Hindlimb muscle (tissue), 1 donor: ENCODE data around the gene CAMTA1. TPM values are rescaled to one million over a fixed set of nuclear protein-coding genes. Genes with fewer than 3 reads are reported as not detected.
A peak's percentile ranks its signal among the peaks of the same experiment; 100 is the strongest.

Source experiments
- DNase-seq: peaks from one replicate; pipeline ENCODE4 v3.0.0-alpha.2; 2013
- polyA plus RNA-seq: library from polyadenylated mRNA; unstranded; fragments of 120-200 nt; gene quantifications from one replicate; pipeline ENCODE4 v1.2.1, GENCODE V29; 2013; ENCODE audit not compliant: insufficient read length

Gene CAMTA1
- polyA plus RNA-seq, 1 donor = 39.5 TPM

- no peak for DNase-seq
These were observed 197.2 kb downstream of the CAMTA1 start for GRCh38 chr1:6982443-6982842.

DNA sequence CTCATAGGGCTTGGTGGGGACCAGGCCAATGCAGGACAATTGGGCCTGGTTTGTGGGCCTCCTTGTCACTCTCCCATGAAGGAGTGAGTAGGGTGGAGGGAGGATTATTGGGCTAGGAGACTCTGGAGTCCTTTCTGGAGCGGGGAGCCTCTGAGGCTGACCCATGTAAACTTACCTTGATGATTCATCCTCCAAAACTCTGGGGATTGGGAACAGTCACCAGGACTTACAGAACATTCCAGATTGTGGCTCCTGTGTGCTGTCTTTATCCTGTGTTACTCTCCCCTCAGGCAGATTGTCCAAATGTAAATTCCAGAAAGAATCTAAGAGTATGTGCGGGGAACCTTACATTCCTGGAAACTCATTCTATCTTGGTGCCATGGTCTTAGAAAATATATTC is 197.6 kb downstream of the CAMTA1 start:
- no peak for DNase-seq

- DNase-seq = no peak
These were observed 199.3 kb downstream of the CAMTA1 start for GRCh38 chr1:6984536-6984935.

GRCh38 chr1:6984986-6985385 is 199.7 kb downstream of the CAMTA1 start:
- peak; percentile 75 for DNase-seq

GRCh38 chr1:6985549-6986276 is 200.5 kb downstream of the CAMTA1 start:
- no peak for DNase-seq

- no peak for DNase-seq
These were observed 201.0 kb downstream of the CAMTA1 start for GRCh38 chr1:6986281-6986680.

GRCh38 chr1:6987940-6988339 is 202.7 kb downstream of the CAMTA1 start:
- DNase-seq = no peak

- DNase-seq = no peak
These were observed 203.5 kb downstream of the CAMTA1 start for GRCh38 chr1:6988796-6989195.

DNA sequence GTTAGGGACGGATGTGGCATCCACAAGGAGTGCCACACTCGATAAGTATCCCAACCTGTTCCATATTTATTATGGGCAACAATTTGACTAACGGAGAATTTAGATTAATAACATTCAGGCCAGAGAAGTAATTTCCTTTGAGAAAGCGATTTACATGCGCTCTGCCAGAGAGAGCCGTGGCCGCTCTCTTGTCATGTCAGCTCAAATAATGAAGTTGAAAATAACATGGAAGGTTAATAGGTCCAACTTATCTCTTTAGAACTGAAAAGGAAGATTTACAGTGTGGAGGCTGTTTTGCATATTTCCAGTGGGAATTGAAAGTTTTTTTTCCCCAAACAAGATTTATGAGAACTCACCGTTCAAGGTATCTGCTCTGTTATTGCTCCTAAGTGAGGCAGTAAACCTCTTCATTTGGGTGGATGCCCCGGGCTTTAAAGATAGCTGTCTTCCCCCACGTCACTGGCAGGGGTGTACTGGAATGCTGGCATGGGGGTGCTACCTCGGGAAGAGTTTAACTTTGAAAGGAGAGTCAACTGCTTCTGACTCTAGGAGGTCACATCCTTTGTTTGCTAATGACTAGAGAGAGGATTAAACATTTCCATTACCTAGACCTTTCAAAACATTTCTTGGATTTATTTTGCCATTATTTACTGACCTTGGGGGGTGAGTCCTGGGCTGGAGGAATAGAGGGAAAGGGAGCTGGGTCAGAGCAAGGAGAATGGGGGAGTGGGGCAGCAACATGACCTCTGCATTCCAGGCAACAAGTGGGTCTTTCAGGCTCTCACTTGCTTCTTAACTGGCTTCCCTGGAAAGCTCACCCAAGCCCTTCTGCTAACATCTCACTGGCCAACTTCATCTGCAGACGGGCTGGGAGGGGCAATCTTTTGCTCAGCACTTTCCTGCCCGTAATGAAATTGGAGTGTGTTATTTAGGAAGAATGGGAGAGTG is 204.2 kb downstream of the CAMTA1 start:
- no peak for DNase-seq

DNA sequence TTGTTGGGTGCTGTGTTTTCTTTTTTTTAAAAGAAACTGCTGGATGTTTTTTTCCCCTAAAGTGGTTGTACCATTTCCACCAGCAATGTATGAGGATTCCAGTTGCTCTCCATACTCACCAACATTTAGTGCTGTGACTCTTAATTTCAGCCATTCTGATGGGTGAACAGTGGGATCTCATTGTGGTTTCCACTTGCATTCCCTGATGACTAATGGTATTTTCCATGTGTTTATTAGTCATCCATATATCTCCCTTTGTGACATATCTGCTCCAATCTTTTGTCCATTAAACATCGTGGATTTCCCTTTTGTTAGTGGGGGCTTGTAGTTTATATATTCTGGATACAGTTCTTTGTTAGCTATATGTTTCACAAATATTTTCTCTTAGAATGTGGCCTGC is 206.0 kb downstream of the CAMTA1 start:
- DNase-seq = no peak

DNA sequence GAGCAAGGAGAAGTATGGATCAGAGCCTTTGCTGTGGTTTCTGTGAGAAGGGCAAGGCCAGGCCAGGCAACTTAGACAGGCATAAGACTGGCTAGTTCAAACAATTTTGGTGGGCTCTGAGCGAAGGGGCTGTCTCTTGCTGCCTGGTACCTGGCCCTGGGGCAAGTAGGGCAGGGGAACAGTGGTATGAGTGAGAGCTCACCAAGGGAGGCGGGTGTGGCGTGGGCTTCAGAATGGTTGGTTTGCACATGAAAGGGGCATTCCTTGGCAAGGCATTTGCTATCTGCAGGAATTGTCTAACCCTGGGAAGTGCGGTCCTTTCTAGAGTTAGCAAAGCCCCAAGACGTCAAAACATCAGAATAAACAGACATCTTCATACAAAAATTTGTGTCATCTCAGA is 210.5 kb downstream of the CAMTA1 start:
- DNase-seq = no peak

- no peak for DNase-seq
These were observed 211.1 kb downstream of the CAMTA1 start for GRCh38 chr1:6996371-6996770.

DNA sequence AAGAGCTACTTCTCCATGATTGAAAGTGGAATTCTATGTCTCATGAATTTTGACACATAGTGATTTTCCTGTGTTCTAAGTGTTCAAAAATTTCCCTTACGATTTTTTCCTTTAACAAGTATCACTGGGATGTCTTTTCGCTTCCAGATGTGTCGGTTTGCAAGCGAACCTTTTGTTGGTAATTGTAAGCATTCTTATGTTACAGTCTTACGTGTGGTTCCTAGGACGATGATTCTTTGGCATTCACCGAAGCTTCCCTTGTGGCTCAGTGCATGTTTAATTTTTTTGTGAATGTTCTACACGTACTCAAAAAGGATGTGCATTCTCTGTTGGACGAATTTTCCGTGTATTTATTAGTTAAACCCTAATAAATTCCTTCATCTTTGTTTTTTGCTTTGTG is 211.6 kb downstream of the CAMTA1 start:
- DNase-seq = no peak

GRCh38 chr1:6998267-6998666 is 213.0 kb downstream of the CAMTA1 start:
- DNase-seq = no peak

- no peak for DNase-seq
These were observed 214.6 kb downstream of the CAMTA1 start for GRCh38 chr1:6999826-7000225.

- no peak for DNase-seq
These were observed 215.5 kb downstream of the CAMTA1 start for GRCh38 chr1:7000720-7001119.

- no peak for DNase-seq
These were observed 217.5 kb downstream of the CAMTA1 start for GRCh38 chr1:7002728-7003127.

DNA sequence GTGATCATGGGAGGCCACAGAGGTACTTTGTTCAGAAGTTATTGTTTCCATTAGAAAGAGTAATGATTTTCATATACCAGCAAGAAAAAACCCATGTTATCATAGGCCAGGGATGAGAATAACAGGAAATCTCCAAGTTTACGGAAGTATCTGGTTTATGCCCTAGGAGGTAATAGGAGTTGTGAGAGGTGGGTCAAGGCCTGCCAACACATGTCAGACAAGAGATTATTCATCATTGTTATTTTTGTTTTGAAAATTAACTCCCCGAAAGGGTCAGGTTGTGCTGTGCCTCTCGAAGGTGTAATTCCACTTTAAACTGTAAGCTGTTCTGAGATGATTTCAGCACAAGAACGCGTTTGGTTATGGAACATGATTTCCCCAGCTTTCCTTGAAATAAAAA is 218.4 kb downstream of the CAMTA1 start:
- no peak for DNase-seq

DNA sequence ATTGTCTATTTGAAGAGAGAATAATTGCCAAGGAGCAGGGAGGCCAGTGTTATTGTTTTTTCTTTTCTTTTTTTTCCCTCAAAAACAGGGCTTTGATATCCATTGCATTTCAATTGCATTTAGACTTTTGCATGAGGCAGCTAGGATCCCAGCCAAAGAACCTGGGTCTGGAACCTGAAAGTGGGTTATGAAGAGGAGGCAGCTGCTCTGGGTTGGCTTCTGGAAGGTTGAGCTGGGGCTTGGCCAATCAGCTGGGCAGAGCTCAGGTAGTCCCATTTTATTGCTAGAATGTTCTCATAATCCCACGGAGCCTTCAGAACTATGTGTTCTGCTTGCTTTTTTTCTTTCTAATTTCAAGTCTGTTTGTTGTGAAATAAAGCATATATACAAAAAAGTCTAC is 218.9 kb downstream of the CAMTA1 start:
- no peak for DNase-seq

DNA sequence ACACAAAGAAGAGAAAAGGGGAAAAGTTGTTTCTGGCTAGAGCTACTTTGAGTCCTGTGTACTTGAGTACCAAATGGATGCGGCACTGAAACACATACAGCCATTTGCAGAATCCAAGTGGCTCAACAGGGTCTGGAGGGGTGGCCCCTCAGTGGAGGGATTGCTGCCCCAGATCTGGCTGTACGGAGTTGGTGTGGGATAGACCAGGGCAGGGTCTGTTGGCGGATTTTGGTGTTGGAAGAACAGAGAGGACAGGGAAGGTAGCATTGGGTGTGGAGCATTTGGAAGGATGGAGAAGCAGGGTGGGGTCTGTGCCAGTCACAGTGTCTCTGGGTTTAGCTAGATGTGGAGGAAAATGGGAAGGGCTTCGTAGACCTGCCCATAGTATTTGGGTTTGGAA is 220.5 kb downstream of the CAMTA1 start:
- no peak for DNase-seq

GRCh38 chr1:7006996-7007871 is 222.0 kb downstream of the CAMTA1 start:
- DNase-seq = no peak

GRCh38 chr1:7007902-7008301 is 222.6 kb downstream of the CAMTA1 start:
- DNase-seq = no peak

DNA sequence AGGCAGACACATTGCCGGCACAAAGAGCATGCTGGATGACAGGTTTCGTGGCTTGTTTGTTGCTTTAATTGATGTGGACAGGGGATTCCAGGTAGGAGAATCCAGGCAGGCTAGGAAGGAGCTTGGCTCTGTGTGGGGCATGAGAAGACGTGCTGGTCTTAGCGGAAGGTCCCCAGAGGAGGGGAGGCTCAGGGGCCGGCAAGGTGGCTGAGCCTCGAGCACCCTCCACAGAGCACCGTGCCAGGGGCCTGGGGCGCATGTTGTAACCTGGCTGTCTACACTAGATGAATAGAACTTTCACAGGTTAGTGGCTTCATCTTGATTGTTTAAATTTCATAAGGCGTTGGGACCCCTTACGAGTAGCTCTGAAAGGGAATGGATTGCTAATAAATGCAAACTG is 223.1 kb downstream of the CAMTA1 start:
- DNase-seq = no peak
